Measurements from ENCODE around the gene FHIT.

The FHIT gene

GRCh38 chr3:59777066-59777465 lies 1474.2 kb downstream of the FHIT start:
- no peak overlapping the region for H3K4me3 ChIP-seq (ENCODE audit: low read depth, low read length)
- TF ChIP-seq, protein P1, sequence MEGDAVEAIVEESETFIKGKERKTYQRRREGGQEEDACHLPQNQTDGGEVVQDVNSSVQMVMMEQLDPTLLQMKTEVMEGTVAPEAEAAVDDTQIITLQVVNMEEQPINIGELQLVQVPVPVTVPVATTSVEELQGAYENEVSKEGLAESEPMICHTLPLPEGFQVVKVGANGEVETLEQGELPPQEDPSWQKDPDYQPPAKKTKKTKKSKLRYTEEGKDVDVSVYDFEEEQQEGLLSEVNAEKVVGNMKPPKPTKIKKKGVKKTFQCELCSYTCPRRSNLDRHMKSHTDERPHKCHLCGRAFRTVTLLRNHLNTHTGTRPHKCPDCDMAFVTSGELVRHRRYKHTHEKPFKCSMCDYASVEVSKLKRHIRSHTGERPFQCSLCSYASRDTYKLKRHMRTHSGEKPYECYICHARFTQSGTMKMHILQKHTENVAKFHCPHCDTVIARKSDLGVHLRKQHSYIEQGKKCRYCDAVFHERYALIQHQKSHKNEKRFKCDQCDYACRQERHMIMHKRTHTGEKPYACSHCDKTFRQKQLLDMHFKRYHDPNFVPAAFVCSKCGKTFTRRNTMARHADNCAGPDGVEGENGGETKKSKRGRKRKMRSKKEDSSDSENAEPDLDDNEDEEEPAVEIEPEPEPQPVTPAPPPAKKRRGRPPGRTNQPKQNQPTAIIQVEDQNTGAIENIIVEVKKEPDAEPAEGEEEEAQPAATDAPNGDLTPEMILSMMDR (IDR thresholded peaks at IDR 0.05; ENCODE audit: borderline replicate concordance, insufficient read depth, low read depth, low read length): no peak

GRCh38 chr3:59775761-59776325 lies 1475.4 kb downstream of the FHIT start:
- no peak overlapping the region for H3K4me3 ChIP-seq (ENCODE audit: low read depth, low read length)
- TF ChIP-seq, protein P1 (IDR thresholded peaks at IDR 0.05; ENCODE audit: borderline replicate concordance, insufficient read depth, low read depth, low read length): no peak

DNA sequence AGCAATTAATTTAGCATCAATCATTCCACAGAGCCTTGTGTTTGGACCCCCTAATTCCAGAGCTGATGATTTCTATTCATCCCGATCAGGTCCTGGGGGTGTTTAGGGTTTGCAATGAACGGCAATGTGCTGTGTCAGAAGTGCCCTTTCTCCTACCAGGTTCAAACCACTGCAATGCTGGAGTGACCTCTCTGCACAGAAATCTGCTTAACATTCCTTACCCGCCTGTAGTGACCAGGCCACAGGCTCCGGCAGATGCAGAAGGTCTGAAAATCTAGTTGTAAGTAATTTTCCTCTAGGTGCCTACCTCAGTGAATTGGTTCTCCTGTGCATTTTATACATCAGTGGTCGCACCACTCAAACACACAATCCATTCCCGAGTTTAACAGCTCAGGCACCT lies 1476.1 kb downstream of the FHIT start:
- TF ChIP-seq, protein P1 (IDR thresholded peaks at IDR 0.05; ENCODE audit: borderline replicate concordance, insufficient read depth, low read depth, low read length): no peak
- no peak overlapping the region for H3K4me3 ChIP-seq (ENCODE audit: low read depth, low read length)

DNA sequence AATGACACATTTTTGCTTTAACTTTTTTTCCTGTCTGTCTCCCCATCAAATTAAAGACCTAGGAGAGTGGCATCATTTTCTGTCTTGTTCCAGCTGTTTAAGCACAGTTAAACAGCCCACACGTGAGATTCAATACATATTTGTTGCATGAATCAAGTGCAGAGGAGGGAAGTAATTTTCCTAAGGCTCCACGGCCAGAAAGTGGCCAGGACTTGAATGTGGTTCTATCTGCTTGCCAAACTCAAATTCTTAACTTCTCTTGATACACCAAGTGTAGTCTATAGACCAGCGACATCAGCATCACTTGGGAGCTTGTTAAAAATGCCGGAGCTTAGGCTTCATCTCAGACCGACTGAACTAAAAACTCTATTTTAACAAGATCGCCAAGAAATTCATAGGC lies 1476.6 kb downstream of the FHIT start:
- TF ChIP-seq, protein P1 (IDR thresholded peaks at IDR 0.05; ENCODE audit: borderline replicate concordance, insufficient read depth, low read depth, low read length): no peak
- no peak overlapping the region for H3K4me3 ChIP-seq (ENCODE audit: low read depth, low read length)

- TF ChIP-seq, protein P1 (IDR thresholded peaks at IDR 0.05; ENCODE audit: borderline replicate concordance, insufficient read depth, low read depth, low read length): no peak
- no peak overlapping the region for H3K4me3 ChIP-seq (ENCODE audit: low read depth, low read length)
Observed at GRCh38 chr3:59774000-59774399, 1477.3 kb downstream of the FHIT start.

DNA sequence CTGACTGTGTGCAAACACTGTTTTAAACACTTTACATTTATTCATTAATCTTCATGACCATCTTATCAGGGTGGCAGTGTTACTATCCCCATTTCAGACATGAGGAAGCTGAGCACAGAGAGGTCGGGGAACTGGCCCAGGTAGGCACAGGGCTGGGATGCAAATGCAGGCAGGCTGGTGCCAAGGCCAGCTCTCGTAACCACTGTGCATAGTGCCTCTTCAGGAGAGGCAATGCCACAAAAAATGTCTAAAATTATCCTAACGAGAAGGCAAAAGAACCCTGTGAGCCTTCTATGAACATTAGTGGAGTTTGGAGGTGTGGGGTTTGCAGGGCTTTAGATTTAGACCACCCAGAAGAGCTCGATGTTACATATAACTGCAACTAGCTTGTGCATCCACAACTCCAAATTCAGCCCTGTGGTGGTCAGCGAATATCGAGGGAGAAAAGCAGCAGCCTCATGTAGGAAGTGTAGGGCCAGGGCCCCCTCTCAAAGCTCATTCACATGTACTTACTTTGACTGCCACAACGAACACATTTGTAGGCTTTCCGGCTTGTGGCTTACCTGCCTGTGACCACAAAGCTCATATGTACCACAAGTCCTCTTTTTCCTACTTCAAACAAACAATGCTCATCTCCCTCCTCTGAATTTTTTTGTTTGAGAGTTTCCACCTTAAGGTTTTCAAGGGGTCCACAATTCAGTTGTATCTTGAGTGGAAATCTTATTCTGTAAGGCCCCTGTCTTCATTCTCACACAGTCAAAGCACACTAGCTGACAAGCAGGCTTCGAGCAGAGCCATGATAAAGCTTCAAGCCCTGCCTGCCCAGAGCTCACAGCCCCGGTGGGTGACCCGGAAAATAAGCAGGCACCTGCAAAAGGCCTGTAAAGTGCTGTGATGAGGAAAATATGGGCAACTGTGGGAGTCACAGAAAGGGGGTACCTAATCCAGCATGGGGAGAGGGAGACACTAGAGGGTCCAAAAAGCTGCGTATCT lies 1478.5 kb downstream of the FHIT start:
- TF ChIP-seq, protein P1 (IDR thresholded peaks at IDR 0.05; ENCODE audit: borderline replicate concordance, insufficient read depth, low read depth, low read length): no peak
- no peak overlapping the region for H3K4me3 ChIP-seq (ENCODE audit: low read depth, low read length)
